Gastrocnemius medialis (tissue), 4 donors: ENCODE measurements around the gene GTSF1L. TPM values are rescaled to one million over a fixed set of nuclear protein-coding genes. Genes with fewer than 3 reads are reported as not detected.

ENCODE experiments used
- ATAC-seq, 2 donors: fragments of 150-250 bp; one replicate each; pipeline ENCODE4 v1.9.1; 2016
- DNase-seq, 2 donors: peaks; one replicate each; pipeline ENCODE4 v3.0.0-alpha.2; 2019
- H3K27ac ChIP-seq, 4 donors: fragments of 200-600 bp; sonication (generic); 1 replicate in 1 of 4; 2 replicates in 3 of 4; pipeline ENCODE4 v1.5.1; 2016 to 2018; ENCODE audit warnings: mild to moderate bottlenecking in 2 of 4, moderate library complexity in 1 of 4
- H3K27me3 ChIP-seq, 3 donors: fragments of 200-600 bp; sonication (generic) in 2 of 3; 1 replicate in 1 of 3; 2 replicates in 2 of 3; pipeline versions ENCODE4 v1.5.1 to v1.6.0; 2016 to 2019; ENCODE audit warnings: mild to moderate bottlenecking in 1 of 3, moderate library complexity in 1 of 3
- H3K36me3 ChIP-seq, 2 donors: fragments of 200-600 bp; sonication (generic) in 1 of 2; one replicate each; pipeline ENCODE4 v1.5.1; 2017 to 2018
- H3K4me1 ChIP-seq, 2 donors: fragments of 200-600 bp; sonication (generic) in 1 of 2; one replicate each; pipeline ENCODE4 v1.5.1; 2016 to 2017; ENCODE audit warnings: mild to moderate bottlenecking in 2 of 2
- H3K4me3 ChIP-seq, 4 donors: fragments of 200-600 bp; sonication (generic) in 3 of 4; 1 replicate in 1 of 4; 2 replicates in 3 of 4; pipeline ENCODE4 v1.5.1; 2016 to 2019; ENCODE audit warnings: mild to moderate bottlenecking in 2 of 4
- H3K9me3 ChIP-seq, 3 donors: fragments of 200-600 bp; sonication (generic) in 2 of 3; 1 replicate in 1 of 3; 2 replicates in 2 of 3; pipeline ENCODE4 v1.5.1; 2016 to 2019
- CTCF ChIP-seq, 5 experiments: fragments of 450-650 bp in 3 of 5; fragments of 200-600 bp in 2 of 5; sonication (generic) in 2 of 5; IDR thresholded peaks in 4 of 5; conservative IDR thresholded peaks in 1 of 5; 1 replicate in 4 of 5; 2 replicates in 1 of 5; pipeline ENCODE4 v1.5.1; 2016 to 2019; ENCODE audit warnings: antibody characterized with exemption in 5 of 5, mild to moderate bottlenecking in 3 of 5, moderate library complexity in 3 of 5
- POLR2A ChIP-seq, 2 donors: fragments of 450-650 bp; IDR thresholded peaks; one replicate each; pipeline ENCODE4 v1.6.1; 2017; ENCODE audit warnings: antibody characterized with exemption in 2 of 2, mild to moderate bottlenecking in 2 of 2, moderate library complexity in 2 of 2
- in situ Hi-C, 4 donors: fragments of 200-750 bp; cut with MboI; loops; one replicate each; pipeline versions ENCODE4 v1.15.0 to v1.8.0; 2017; ENCODE audit warnings: low sequenced_read_pairs in 4 of 4
- intact Hi-C: fragments of 100-400 bp; cut with DNase I; formaldehyde crosslinking; loops from one replicate; pipeline ENCODE4 v1.15.1; 2023; ENCODE audit warnings: low total_unique reads
- total RNA-seq, 4 donors: library from RNA; depleted of rRNA; stranded (reverse); fragments of >200 nt; gene quantifications; one replicate each; pipeline versions ENCODE4 v1.1.0 to v1.2.3, GENCODE V29; 2016

The GTSF1L gene
- total RNA-seq, 4 donors from 2014 or later: not detected

GRCh38 chr20:43691928-43692524, 34.8 kb downstream of the GTSF1L start:
- H3K9me3 ChIP-seq: no peaks in the 10 kb centered on the region
- no peaks in the 10 kb centered on the region for H3K4me1 ChIP-seq
- DNase-seq (no peak), ATAC-seq (no peak)
- no peaks in the 10 kb centered on the region for H3K27me3 ChIP-seq
- in situ Hi-C loops (no loop called here), intact Hi-C loops (no loop called here)
- H3K36me3 ChIP-seq: no peaks in the 10 kb centered on the region
- TF ChIP-seq CTCF (IDR thresholded peaks at IDR 0.05 in 4 of 5, conservative IDR thresholded peaks at IDR 0.05 in 1 of 5): peak in 1 of 5 experiments; percentile 19
- no peak for TF ChIP-seq POLR2A (IDR thresholded peaks at IDR 0.05)
- H3K4me3 ChIP-seq: no peak overlapping the region
- H3K27ac ChIP-seq: no peak overlapping the region

- H3K27ac ChIP-seq: no peak overlapping the region
- H3K36me3 ChIP-seq: no peaks in the 10 kb centered on the region
- no peaks in the 10 kb centered on the region for H3K9me3 ChIP-seq
- intact Hi-C loops (no loop called here), in situ Hi-C loops (no loop called here)
- ATAC-seq: no peak
- no peaks in the 10 kb centered on the region for H3K27me3 ChIP-seq
- H3K4me1 ChIP-seq: no peaks in the 10 kb centered on the region
- H3K4me3 ChIP-seq: no peak overlapping the region
- TF ChIP-seq CTCF (IDR thresholded peaks at IDR 0.05 in 4 of 5, conservative IDR thresholded peaks at IDR 0.05 in 1 of 5) (no peak), POLR2A (IDR thresholded peaks at IDR 0.05) (no peak)
- no peak for DNase-seq
These were observed 35.7 kb downstream of the GTSF1L start for GRCh38 chr20:43690943-43691598.

GRCh38 chr20:43689165-43689564, 37.6 kb downstream of the GTSF1L start:
- H3K9me3 ChIP-seq: no peaks in the 10 kb centered on the region
- no peaks in the 10 kb centered on the region for H3K36me3 ChIP-seq
- in situ Hi-C loops (no loop called here), intact Hi-C loops (no loop called here)
- ATAC-seq: no peak
- H3K4me3 ChIP-seq: no peak overlapping the region
- TF ChIP-seq POLR2A (IDR thresholded peaks at IDR 0.05): no peak
- TF ChIP-seq CTCF (IDR thresholded peaks at IDR 0.05 in 4 of 5, conservative IDR thresholded peaks at IDR 0.05 in 1 of 5): no peak
- no peaks in the 10 kb centered on the region for H3K4me1 ChIP-seq
- H3K27me3 ChIP-seq: no peaks in the 10 kb centered on the region
- no peak for DNase-seq
- H3K27ac ChIP-seq: no peak overlapping the region

- Histone ChIP-seq H3K27ac (no peak overlapping the region), H3K27me3 (no peaks in the 10 kb centered on the region), H3K4me3 (no peak overlapping the region), H3K9me3 (no peaks in the 10 kb centered on the region), H3K4me1 (no peaks in the 10 kb centered on the region), H3K36me3 (no peaks in the 10 kb centered on the region)
- in situ Hi-C loops: no loop called here
- TF ChIP-seq CTCF (IDR thresholded peaks at IDR 0.05 in 4 of 5, conservative IDR thresholded peaks at IDR 0.05 in 1 of 5): no peak
- no peak for TF ChIP-seq POLR2A (IDR thresholded peaks at IDR 0.05)
- intact Hi-C loops: no loop called here
- ATAC-seq (no peak), DNase-seq (no peak)
These were observed 40.0 kb downstream of the GTSF1L start for GRCh38 chr20:43686820-43687219.
